Fibroblast of the aortic adventitia (primary cell): Measurements from ENCODE around the gene SHMT1. TPM values are rescaled to one million over a fixed set of nuclear protein-coding genes. Genes with fewer than 3 reads are reported as not detected.
A peak's percentile ranks its signal among the peaks of the same experiment; 100 is the strongest.

Experiments used
- DNase-seq: peaks from one replicate; pipeline ENCODE4 v3.0.0-alpha.2; 2010; ENCODE audit warnings: low read depth
- H3K4me3 ChIP-seq: 2 replicates; pipeline ENCODE4 v1.5.1; 2011; ENCODE audit warnings: low read depth, mild to moderate bottlenecking, control low read depth, low read length, moderate library complexity
- CTCF ChIP-seq: IDR thresholded peaks from 2 replicates; pipeline ENCODE4 v1.5.1; 2011; ENCODE audit warnings: mild to moderate bottlenecking, low read length, control low read depth, inconsistent platforms; ENCODE audit not compliant: insufficient read depth
- small RNA-seq: library from RNA; depleted of rRNA; stranded (forward); fragments of <200 nt; gene quantifications from one replicate; pipeline ENCODE3, GENCODE V24; 2012
- total RNA-seq: library from RNA; depleted of rRNA; stranded (reverse); fragments of >200 nt; gene quantifications from 2 replicates; pipeline ENCODE4 v1.2.3, GENCODE V29; 2012; ENCODE audit warnings: low replicate concordance

Gene SHMT1
- total RNA-seq, 1 donor: 20.3 TPM

GRCh38 chr17:18281788-18282187 lies 81.6 kb downstream of the SHMT1 start:
- no peak overlapping the region for H3K4me3 ChIP-seq
- no peak for TF ChIP-seq CTCF
- no peak for DNase-seq

GRCh38 chr17:18280766-18281371 lies 82.5 kb downstream of the SHMT1 start:
- no peak overlapping the region for H3K4me3 ChIP-seq
- DNase-seq: no peak
- TF ChIP-seq CTCF: no peak

- TF ChIP-seq CTCF: no peak
- H3K4me3 ChIP-seq: no peak overlapping the region
- DNase-seq: no peak
These were observed 83.1 kb downstream of the SHMT1 start for GRCh38 chr17:18280249-18280648.

- no peak for TF ChIP-seq CTCF
- no peak overlapping the region for H3K4me3 ChIP-seq
- DNase-seq: peak; percentile 38
These were observed 84.5 kb downstream of the SHMT1 start for GRCh38 chr17:18278867-18279266.

Small RNA genes within 50 kb of the gene (small RNA-seq; reads per million reads assigned to genes)
- not detected for gene AL353997.5

Other genes with a start within 250 kb of the SHMT1 start
- gene ALKBH5, start 179.7 kb downstream of the SHMT1 start, total RNA-seq: 73.3 and 108 TPM in 2 replicates
- 23.3 and 40.7 TPM in 2 replicates for gene LLGL1, start 137.9 kb downstream of the SHMT1 start, total RNA-seq
- 214 and 305 TPM in 2 replicates for gene FLII, start 104.8 kb downstream of the SHMT1 start, total RNA-seq
- 13.2 and 27.6 TPM in 2 replicates for gene MIEF2, start 102.9 kb downstream of the SHMT1 start, total RNA-seq
- gene TOP3A, start 48.6 kb downstream of the SHMT1 start, total RNA-seq: 50.0 and 213 TPM in 2 replicates
- 9.2 and 17.3 TPM in 2 replicates for gene SMCR8, start 48.3 kb downstream of the SHMT1 start, total RNA-seq
- not detected in 2 replicates for gene EVPLL, start 14.2 kb upstream of the SHMT1 start, total RNA-seq
- gene LGALS9C, start 113.2 kb upstream of the SHMT1 start, total RNA-seq: not detected in 2 replicates